ENCODE data around the gene MTMR12. TPM values are rescaled to one million over a fixed set of nuclear protein-coding genes. Genes with fewer than 3 reads are reported as not detected.

The MTMR12 gene
- total and polyA plus RNA-seq, 2 of the 13 experiments (the other 11 are each of a cell fraction or from before 2014, with no cell fraction given): 23.4 to 36.6 TPM

DNA sequence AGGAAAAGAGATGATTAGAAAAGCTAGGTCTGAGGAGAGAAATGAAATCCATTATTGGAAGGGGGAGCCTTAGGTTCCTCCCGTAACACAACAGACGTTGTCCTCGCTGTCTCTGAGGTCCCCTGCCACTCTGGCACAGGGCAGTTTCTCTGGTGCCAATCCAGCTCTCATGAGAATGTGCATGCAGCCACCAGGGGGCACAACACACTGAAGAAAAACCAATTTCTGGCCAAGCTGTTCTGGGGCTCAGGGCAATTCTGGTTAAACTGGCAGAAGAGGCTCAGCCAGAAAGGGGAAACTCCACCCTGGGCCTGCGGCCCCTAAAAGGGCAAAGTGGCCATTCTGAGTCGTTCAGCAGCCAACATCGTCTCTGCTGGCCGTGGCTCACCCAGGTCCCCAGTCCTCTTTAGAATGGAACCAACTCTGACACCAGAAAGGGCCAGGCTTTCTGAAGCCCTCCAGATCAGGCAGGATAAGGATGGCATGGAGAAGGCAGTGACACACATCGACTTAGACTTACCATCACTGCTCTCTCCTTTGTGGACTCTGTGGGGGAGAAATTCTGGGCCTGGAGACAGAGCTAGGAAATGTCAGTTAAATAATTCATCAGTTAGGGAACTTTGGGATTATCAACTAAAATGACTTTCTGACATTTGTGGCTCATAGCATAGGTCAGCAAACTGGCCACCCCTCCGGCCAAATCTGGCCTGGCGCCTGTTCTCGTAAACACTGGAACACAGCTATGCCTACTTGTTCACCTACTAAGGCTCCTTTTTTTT lies 80.1 kb downstream of the MTMR12 start (continued):
- TF ChIP-seq, protein P1, sequence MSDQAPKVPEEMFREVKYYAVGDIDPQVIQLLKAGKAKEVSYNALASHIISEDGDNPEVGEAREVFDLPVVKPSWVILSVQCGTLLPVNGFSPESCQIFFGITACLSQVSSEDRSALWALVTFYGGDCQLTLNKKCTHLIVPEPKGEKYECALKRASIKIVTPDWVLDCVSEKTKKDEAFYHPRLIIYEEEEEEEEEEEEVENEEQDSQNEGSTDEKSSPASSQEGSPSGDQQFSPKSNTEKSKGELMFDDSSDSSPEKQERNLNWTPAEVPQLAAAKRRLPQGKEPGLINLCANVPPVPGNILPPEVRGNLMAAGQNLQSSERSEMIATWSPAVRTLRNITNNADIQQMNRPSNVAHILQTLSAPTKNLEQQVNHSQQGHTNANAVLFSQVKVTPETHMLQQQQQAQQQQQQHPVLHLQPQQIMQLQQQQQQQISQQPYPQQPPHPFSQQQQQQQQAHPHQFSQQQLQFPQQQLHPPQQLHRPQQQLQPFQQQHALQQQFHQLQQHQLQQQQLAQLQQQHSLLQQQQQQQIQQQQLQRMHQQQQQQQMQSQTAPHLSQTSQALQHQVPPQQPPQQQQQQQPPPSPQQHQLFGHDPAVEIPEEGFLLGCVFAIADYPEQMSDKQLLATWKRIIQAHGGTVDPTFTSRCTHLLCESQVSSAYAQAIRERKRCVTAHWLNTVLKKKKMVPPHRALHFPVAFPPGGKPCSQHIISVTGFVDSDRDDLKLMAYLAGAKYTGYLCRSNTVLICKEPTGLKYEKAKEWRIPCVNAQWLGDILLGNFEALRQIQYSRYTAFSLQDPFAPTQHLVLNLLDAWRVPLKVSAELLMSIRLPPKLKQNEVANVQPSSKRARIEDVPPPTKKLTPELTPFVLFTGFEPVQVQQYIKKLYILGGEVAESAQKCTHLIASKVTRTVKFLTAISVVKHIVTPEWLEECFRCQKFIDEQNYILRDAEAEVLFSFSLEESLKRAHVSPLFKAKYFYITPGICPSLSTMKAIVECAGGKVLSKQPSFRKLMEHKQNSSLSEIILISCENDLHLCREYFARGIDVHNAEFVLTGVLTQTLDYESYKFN (CRISPR knock-in tag; conservative IDR thresholded peaks at IDR 0.05): no peak
- no peak for TF ChIP-seq NFATC3 (CRISPR knock-in tag; IDR thresholded peaks at IDR 0.05)
- TF ChIP-seq ZNF142 (CRISPR knock-in tag; IDR thresholded peaks at IDR 0.05): no peak
- TF ChIP-seq, protein P2, sequence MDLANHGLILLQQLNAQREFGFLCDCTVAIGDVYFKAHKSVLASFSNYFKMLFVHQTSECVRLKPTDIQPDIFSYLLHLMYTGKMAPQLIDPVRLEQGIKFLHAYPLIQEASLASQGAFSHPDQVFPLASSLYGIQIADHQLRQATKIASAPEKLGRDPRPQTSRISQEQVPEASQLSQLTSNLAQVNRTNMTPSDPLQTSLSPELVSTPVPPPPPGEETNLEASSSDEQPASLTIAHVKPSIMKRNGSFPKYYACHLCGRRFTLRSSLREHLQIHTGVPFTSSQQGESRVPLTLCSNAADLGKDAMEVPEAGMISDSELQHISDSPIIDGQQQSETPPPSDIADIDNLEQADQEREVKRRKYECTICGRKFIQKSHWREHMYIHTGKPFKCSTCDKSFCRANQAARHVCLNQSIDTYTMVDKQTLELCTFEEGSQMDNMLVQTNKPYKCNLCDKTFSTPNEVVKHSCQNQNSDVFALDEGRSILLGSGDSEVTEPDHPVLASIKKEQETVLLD (CRISPR knock-in tag; IDR thresholded peaks at IDR 0.05; ENCODE audit: low read depth): no peak
- TF ChIP-seq DR1 (CRISPR knock-in tag; IDR thresholded peaks at IDR 0.05): no peak
- 0 out of 2 replicates have a peak, but pooled peaks have one; percentile 72 for TF ChIP-seq SMAD1 (CRISPR knock-in tag; IDR thresholded peaks at IDR 0.05; ENCODE audit: borderline replicate concordance, low read depth)
- TF ChIP-seq SP4 (CRISPR knock-in tag; IDR thresholded peaks at IDR 0.05): 0 out of 2 replicates have a peak, but pooled peaks have one; percentile 24
- TF ChIP-seq SMC3 (IDR thresholded peaks at IDR 0.05; ENCODE audit: low read length): peak; percentile 83
- no peak for TF ChIP-seq PHF8 (CRISPR knock-in tag; IDR thresholded peaks at IDR 0.05)
- TF ChIP-seq FLYWCH1 (CRISPR knock-in tag; IDR thresholded peaks at IDR 0.05): no peak
- no peak for TF ChIP-seq REPIN1 (CRISPR knock-in tag; IDR thresholded peaks at IDR 0.05; ENCODE audit: borderline replicate concordance, low read depth)
- TF ChIP-seq MZF1 (CRISPR knock-in tag; IDR thresholded peaks at IDR 0.05; ENCODE audit: borderline replicate concordance): no peak
- no peak for TF ChIP-seq ZNF138 (CRISPR knock-in tag; IDR thresholded peaks at IDR 0.05; ENCODE audit: low read depth)
- TF ChIP-seq, protein P3, sequence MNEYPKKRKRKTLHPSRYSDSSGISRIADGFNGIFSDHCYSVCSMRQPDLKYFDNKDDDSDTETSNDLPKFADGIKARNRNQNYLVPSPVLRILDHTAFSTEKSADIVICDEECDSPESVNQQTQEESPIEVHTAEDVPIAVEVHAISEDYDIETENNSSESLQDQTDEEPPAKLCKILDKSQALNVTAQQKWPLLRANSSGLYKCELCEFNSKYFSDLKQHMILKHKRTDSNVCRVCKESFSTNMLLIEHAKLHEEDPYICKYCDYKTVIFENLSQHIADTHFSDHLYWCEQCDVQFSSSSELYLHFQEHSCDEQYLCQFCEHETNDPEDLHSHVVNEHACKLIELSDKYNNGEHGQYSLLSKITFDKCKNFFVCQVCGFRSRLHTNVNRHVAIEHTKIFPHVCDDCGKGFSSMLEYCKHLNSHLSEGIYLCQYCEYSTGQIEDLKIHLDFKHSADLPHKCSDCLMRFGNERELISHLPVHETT (CRISPR knock-in tag; conservative IDR thresholded peaks at IDR 0.05): no peak
- no peak for TF ChIP-seq ZNF850 (CRISPR knock-in tag; conservative IDR thresholded peaks at IDR 0.05)
- TF ChIP-seq ESRRA (CRISPR knock-in tag; IDR thresholded peaks at IDR 0.05; ENCODE audit: low read depth): no peak

Data from HepG2 (cell line).